ENCODE data around the gene PIP4K2A. TPM values are rescaled to one million over a fixed set of nuclear protein-coding genes. Genes with fewer than 3 reads are reported as not detected.

PIP4K2A gene
- total and polyA plus RNA-seq, 2 donors (not counting 3 experiments of a cell fraction or from before 2014, with no cell fraction given): 11.8 to 32.6 TPM

- no peak overlapping the region for H3K27ac ChIP-seq (ENCODE audit: insufficient read depth, low read depth, low read length)
- dilution Hi-C loops (cut with MboI; ENCODE audit: extremely low pct_ligation_motif_present, low sequenced_read_pairs): no loop called here
- CTCF ChIA-PET: interaction anchor here (1.0 kb wide), 1 partner anchor 449 kb away, joined by 3 read pairs; no protein-coding TSS in a partner anchor
- FAIRE-seq (no peak), DNase-seq (ENCODE audit: low read depth, low spot score) (no peak)
- H3K9ac ChIP-seq (replicated peaks; ENCODE audit: extremely low read depth, insufficient read depth, low read length): no peak overlapping the region
- POLR2A ChIA-PET: no interaction called here
- no TSS peak for BruUV-seq (replicated peaks)
- H3K36me3 ChIP-seq (ENCODE audit: control insufficient read depth in 2 of 2, extremely low read depth in 1 of 2, insufficient read depth in 2 of 2, low read length in 2 of 2): peaks cover 0 to 20% of the 10 kb centered on the region in 2 experiments
- no peaks in the 10 kb centered on the region for H3K9me1 ChIP-seq (replicated peaks; ENCODE audit: control insufficient read depth, extremely low read depth, insufficient read depth, low read length)
- no peak overlapping the region for H3K4me3 ChIP-seq (replicated peaks in 1 of 3; ENCODE audit: insufficient read depth in 1 of 3, low read depth in 1 of 3, low read length in 3 of 3)
- no peaks in the 10 kb centered on the region for H3K4me1 ChIP-seq (ENCODE audit: control insufficient read depth, extremely low read depth, insufficient read depth, low read length)
- no peaks in the 10 kb centered on the region for H3K27me3 ChIP-seq (ENCODE audit: control insufficient read depth in 2 of 2, insufficient read depth in 2 of 2, low read length in 2 of 2)
- no peaks in the 10 kb centered on the region for H3K79me2 ChIP-seq (ENCODE audit: control insufficient read depth, insufficient read depth, low read length)
- intact Hi-C loops (cut with micrococcal nuclease): loop anchor here (10.0 kb wide), 1 partner anchor 1295 kb away; no protein-coding TSS in a partner anchor
- H3K9me3 ChIP-seq (replicated peaks; ENCODE audit: control insufficient read depth, insufficient read depth, low read length): no peaks in the 10 kb centered on the region
- H4K20me1 ChIP-seq (replicated peaks; ENCODE audit: control insufficient read depth, extremely low read depth, insufficient read depth, low read length): no peaks in the 10 kb centered on the region
- no peak overlapping the region for H3K4me2 ChIP-seq (ENCODE audit: insufficient read depth, low read length)
- TF ChIP-seq MYC (IDR thresholded peaks at IDR 0.05; ENCODE audit: low read depth, low read length) (no peak), POLR2AphosphoS5 (IDR thresholded peaks at IDR 0.05; ENCODE audit: insufficient read depth, low read depth, low read length) (no peak), JUN (IDR thresholded peaks at IDR 0.05; ENCODE audit: borderline replicate concordance, insufficient read depth, insufficient read length, low read depth) (no peak), CTCF (IDR thresholded peaks at IDR 0.05; ENCODE audit: extremely low read depth in 1 of 2, insufficient read depth in 1 of 2, low read depth in 1 of 2, low read length in 2 of 2) (no peak), MAX (IDR thresholded peaks at IDR 0.05; ENCODE audit: insufficient read depth, insufficient read length) (no peak), POLR2A (IDR thresholded peaks at IDR 0.05; ENCODE audit: low read depth, low read length) (no peak), GATA2 (IDR thresholded peaks at IDR 0.05; ENCODE audit: insufficient read depth, insufficient read length, low read depth, low read length) (no peak), FOS (IDR thresholded peaks at IDR 0.05; ENCODE audit: borderline replicate concordance, insufficient read depth, low read length) (no peak)
- no peak overlapping the region for H2AFZ ChIP-seq (ENCODE audit: low read depth, low read length)
Observed at GRCh38 chr10:22539579-22540298, 174.6 kb downstream of the PIP4K2A start.
